HG03175 (cell line): ENCODE measurements around the gene TMEM175.
"Not testable (repeated sequence)": the region's sequence is repeated elsewhere in the genome, so short reads cannot be mapped to it uniquely, and the experiment has no call there.

ENCODE experiments used
- ATAC-seq: cut with Tn5 transposase; IDR thresholded peaks from one replicate; pipeline ENCODE4 v1.9.1; 2021; ENCODE audit warnings: mild to moderate bottlenecking, moderate library complexity; ENCODE audit not compliant: unreplicated experiment

The TMEM175 gene

GRCh38 chr4:968221-968620 lies 36.0 kb downstream of the TMEM175 start:
- no peak for ATAC-seq

DNA sequence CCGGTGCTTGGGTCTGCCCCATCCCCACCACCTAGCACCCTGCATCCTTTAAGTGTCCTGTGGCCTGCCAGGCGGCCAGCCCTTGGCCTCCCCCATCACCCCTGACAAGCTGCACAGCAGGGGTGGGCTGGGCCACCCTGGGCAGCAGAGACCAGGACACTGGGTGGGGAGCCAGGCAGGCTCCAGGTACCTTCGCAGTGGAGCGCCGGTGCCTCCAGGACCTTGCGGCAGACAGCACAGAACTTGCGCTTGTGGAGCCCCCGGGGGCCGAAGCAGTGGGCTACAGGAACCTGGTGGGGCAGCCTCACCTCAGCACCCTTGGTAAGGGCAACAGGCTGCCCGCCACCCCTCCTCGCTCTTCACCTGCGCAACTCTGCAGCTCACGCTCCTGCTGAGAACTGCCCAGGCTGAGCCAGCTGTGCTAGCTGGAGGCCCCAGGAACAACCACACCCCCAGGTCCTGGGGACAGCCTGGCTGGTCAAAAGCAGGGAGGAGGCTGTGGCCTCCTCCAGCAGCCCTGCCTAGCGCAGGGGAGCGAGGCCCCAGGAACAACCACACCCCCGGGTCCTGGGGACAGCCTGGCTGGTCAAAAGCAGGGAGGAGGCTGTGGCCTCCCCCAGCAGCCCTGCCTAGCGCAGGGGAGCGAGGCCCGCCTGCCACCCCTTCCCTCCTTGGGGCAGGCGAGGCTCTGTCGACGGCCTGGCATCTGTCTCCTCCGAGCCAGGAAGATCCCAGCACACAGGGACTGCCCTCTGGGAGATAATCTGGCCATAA lies 36.5 kb downstream of the TMEM175 start:
- no peak for ATAC-seq

DNA sequence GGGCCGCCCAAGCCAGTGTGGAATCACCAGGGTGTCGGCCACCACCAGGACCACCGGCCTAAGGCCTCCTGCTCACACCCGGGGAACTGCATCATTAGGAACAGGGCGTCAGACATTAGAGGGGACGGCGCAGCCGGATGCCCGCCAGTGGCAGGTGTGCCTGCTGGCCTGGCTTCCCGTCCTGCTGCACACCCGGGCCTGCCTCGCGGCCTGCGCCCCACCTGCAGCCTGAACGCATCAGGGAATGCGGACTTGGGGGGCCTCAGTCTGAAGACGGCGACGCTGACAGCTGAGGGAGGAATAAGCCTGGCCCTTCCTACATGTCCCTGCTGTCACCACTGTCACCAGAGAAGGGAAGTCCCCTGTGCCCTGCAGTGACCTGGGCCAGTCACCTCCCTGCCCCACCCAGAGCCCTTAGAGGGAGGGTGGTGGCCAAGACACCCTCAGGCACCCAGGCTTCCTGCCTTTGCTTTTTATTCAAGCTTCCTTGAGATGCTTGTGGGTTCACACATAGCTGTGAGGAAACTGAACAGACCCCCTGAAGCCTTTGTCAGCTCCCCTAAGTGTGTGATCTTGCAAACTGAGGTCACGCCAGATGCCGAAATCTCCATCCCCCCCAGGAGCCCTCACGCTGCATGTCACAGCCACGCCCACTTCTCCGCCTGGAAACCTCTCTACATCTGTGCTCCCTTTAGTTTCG lies 37.9 kb downstream of the TMEM175 start:
- no peak for ATAC-seq

- no peak for ATAC-seq
Measured at GRCh38 chr4:970854-971520, 38.7 kb downstream of the TMEM175 start.

- no peak for ATAC-seq
Measured at GRCh38 chr4:971666-972500, 39.6 kb downstream of the TMEM175 start.

- peak; percentile 44 for ATAC-seq
Measured at GRCh38 chr4:972651-973424, 40.6 kb downstream of the TMEM175 start.

GRCh38 chr4:973431-974397 lies 41.5 kb downstream of the TMEM175 start, which contains the start of gene DGKQ:
TSS of gene DGKQ (minus strand) at chr4:973569. CDS start at chr4:973482, 87 bp downstream.
- ATAC-seq = peak; percentile 64

- no peak for ATAC-seq
Measured at GRCh38 chr4:974668-975067, 42.4 kb downstream of the TMEM175 start.

- not testable (repeated sequence) for ATAC-seq
Measured at GRCh38 chr4:976016-976415, 43.8 kb downstream of the TMEM175 start.

DNA sequence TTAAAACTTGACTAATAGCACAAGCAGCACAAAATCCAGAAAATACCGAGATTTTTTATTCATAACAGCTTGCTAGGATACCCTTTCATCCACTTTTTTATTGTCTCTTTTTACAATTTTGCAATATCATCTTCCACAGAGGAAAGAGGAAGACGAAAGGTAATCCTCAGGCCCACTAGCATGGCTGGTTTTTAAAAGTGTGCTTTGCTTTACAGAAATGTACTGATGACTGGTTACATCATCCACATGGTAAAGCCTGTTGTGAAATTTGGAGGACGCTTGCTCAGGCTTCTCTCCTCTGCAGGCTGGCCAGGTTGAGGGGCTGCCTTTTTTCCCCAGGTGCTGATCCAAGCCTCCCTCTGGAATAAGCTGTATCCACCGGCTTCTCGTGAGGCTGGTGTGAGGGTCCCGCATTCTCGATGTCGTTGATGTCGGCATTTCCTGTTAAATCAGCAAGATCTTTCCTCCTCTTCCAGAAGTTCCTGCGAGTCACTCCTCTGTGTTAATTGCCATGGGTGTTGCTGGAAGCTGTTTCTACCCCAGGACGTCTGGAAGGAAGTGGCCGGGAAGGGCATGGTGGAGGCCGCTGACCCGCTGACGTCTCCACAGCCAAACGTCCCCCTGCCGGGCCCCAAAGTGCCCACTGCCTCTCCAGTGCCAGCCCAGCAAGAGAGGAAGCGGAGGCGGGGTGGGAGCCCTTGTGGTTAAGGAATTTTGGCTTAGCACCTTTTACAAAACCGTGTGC lies 46.9 kb downstream of the TMEM175 start:
- no peak for ATAC-seq

DNA sequence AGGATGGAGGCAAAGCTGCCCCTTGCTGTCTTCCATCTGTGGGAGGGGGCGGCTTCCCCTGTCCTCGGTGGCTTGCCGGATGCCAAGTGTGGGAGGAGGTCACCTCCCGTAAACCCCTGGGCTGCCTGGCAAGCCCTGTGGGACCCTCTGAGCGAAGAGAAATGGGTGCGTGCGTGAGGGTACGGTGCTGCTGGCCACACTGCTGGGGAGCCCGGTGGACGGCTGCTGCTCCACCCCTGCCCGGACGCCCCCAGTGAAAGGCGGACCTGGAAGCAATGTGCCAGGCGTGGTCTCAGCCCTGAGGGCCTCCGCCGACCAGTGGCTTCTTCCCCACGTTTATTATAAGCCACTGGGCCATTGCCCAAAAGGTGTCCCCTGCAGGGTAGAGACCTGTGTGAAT lies 50.0 kb downstream of the TMEM175 start:
- no peak for ATAC-seq

- no peak for ATAC-seq
Measured at GRCh38 chr4:982814-983213, 50.6 kb downstream of the TMEM175 start.

- ATAC-seq = no peak
Measured at GRCh38 chr4:984336-985054, 52.2 kb downstream of the TMEM175 start.

DNA sequence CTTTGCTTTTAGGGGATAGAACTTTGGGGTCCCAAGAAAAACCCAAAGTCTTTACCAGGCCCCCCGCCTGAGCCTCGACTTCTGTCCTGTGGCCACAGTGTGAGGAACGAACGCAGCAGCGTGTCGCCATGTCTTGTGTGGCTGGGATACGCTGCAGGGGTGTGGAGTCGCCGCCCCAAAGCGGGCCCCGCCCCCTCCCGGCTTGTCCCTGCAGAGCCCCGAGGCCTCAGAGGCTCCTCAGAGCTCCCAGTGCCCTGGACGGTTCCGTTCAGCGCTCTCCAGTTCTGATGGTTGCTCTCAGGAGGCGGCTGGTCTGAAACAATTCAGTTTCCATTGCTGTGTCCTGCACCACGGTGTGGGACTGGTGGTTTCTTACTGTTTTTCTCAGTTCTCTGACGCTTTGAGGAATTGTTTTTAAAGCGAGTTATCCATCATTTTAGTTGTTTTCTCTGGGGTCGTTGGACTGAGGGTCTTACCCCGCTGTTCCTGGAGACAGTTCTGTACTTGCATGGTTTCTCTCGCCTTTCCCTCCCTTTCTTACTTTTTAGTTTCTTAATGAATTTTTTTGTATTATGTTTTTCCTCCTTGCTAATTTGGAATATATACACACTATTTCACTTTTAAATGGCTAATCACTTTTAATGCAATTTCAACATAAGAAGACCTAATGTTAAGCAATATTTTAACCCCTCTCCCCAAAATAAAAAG lies 53.0 kb downstream of the TMEM175 start:
- no peak for ATAC-seq

GRCh38 chr4:986428-986878 lies 54.2 kb downstream of the TMEM175 start:
- ATAC-seq = peak; percentile 19

GRCh38 chr4:986879-987623 lies 54.8 kb downstream of the TMEM175 start, which contains the start of gene IDUA:
TSS of gene IDUA (plus strand) at chr4:987044. CDS start at chr4:987085, 41 bp downstream.
- peak; percentile 74 for ATAC-seq
